Endothelial cell (in vitro differentiated cells): ENCODE data around the gene NRXN2. TPM values are rescaled to one million over a fixed set of nuclear protein-coding genes. Genes with fewer than 3 reads are reported as not detected.

Source experiments
- DNase-seq: peaks from one replicate; pipeline ENCODE4 v3.0.0; 2021; ENCODE audit warnings: low spot score
- H3K27ac Mint-ChIP-seq: one replicate; pipeline ENCODE4 v1.8.0; 2021; ENCODE audit warnings: mixed read lengths, inconsistent platforms; ENCODE audit not compliant: unreplicated experiment
- H3K27me3 Mint-ChIP-seq: one replicate; pipeline ENCODE4 v1.8.0; 2021; ENCODE audit warnings: mild to moderate bottlenecking, moderate library complexity, mixed read lengths, inconsistent platforms; ENCODE audit not compliant: unreplicated experiment
- H3K36me3 Mint-ChIP-seq: one replicate; pipeline ENCODE4 v1.8.0; 2021; ENCODE audit warnings: mild to moderate bottlenecking, low read depth, mixed read lengths, inconsistent platforms; ENCODE audit not compliant: unreplicated experiment
- H3K4me1 Mint-ChIP-seq: one replicate; pipeline ENCODE4 v1.8.0; 2021; ENCODE audit warnings: mild to moderate bottlenecking, mixed read lengths, inconsistent platforms; ENCODE audit not compliant: unreplicated experiment
- H3K4me3 Mint-ChIP-seq: one replicate; pipeline ENCODE4 v1.8.0; 2021; ENCODE audit warnings: mild to moderate bottlenecking, mixed read lengths, inconsistent platforms; ENCODE audit not compliant: unreplicated experiment
- H3K9me3 Mint-ChIP-seq: one replicate; pipeline ENCODE4 v1.8.0; 2021; ENCODE audit warnings: mixed read lengths, inconsistent platforms; ENCODE audit not compliant: unreplicated experiment
- CTCF ChIP-seq: fragments of 200-600 bp; sonication (generic); IDR thresholded peaks from one replicate; pipeline ENCODE4 v1.5.0; 2021; ENCODE audit warnings: antibody characterized with exemption; ENCODE audit not compliant: unreplicated experiment
- total RNA-seq: library from RNA; stranded (reverse); fragmentation: NEBNext Ultra II Directional; extraction: Animal tissue kit (Norgen Biotek cat#: 25700); gene quantifications from one replicate; pipeline ENCODE4 v1.2.1, GENCODE V29; 2021; ENCODE audit not compliant: unreplicated experiment

The NRXN2 gene
- total RNA-seq, 1 donor from 2014 or later = 11.5 TPM

- Mint-ChIP-seq H3K27ac (no peak overlapping the region), H3K9me3 (no peaks in the 10 kb centered on the region), H3K4me1 (peaks cover 17% of the 10 kb centered on the region), H3K4me3 (no peak overlapping the region), H3K36me3 (no peaks in the 10 kb centered on the region), H3K27me3 (peaks cover 2% of the 10 kb centered on the region)
- TF ChIP-seq CTCF = no peak
- DNase-seq = no peak
These were observed 162.1 kb downstream of the NRXN2 start for GRCh38 chr11:64560941-64561340.

- TF ChIP-seq CTCF = no peak
- no peak for DNase-seq
- no peaks in the 10 kb centered on the region for H3K36me3 Mint-ChIP-seq
- H3K9me3 Mint-ChIP-seq = no peaks in the 10 kb centered on the region
- H3K27me3 Mint-ChIP-seq = no peaks in the 10 kb centered on the region
- peaks cover 17% of the 10 kb centered on the region for H3K4me1 Mint-ChIP-seq
- no peak overlapping the region for H3K27ac Mint-ChIP-seq
- H3K4me3 Mint-ChIP-seq = no peak overlapping the region
These were observed 162.7 kb downstream of the NRXN2 start for GRCh38 chr11:64560139-64560771.

- H3K27ac Mint-ChIP-seq = no peak overlapping the region
- no peaks in the 10 kb centered on the region for H3K9me3 Mint-ChIP-seq
- no peak for TF ChIP-seq CTCF
- no peak overlapping the region for H3K4me3 Mint-ChIP-seq
- peaks cover 16% of the 10 kb centered on the region for H3K4me1 Mint-ChIP-seq
- no peaks in the 10 kb centered on the region for H3K27me3 Mint-ChIP-seq
- H3K36me3 Mint-ChIP-seq = no peaks in the 10 kb centered on the region
- no peak for DNase-seq
These were observed 163.5 kb downstream of the NRXN2 start for GRCh38 chr11:64559351-64560138.

GRCh38 chr11:64558869-64559268, 164.1 kb downstream of the NRXN2 start:
- no peaks in the 10 kb centered on the region for H3K9me3 Mint-ChIP-seq
- no peak overlapping the region for H3K27ac Mint-ChIP-seq
- no peak overlapping the region for H3K4me3 Mint-ChIP-seq
- H3K4me1 Mint-ChIP-seq = peaks cover 16% of the 10 kb centered on the region
- TF ChIP-seq CTCF = no peak
- H3K27me3 Mint-ChIP-seq = no peaks in the 10 kb centered on the region
- DNase-seq = no peak
- no peaks in the 10 kb centered on the region for H3K36me3 Mint-ChIP-seq
